Epithelial cell of proximal tubule (primary cell): ENCODE measurements around the gene HES3. TPM values are rescaled to one million over a fixed set of nuclear protein-coding genes. Genes with fewer than 3 reads are reported as not detected.

ENCODE experiments used
- DNase-seq: peaks from one replicate; pipeline ENCODE4 v3.0.0-alpha.2; 2011; ENCODE audit warnings: low read depth
- H3K4me3 ChIP-seq: 2 replicates; pipeline ENCODE4 v1.5.1; 2011; ENCODE audit warnings: low read depth, mild to moderate bottlenecking, low read length
- total RNA-seq: library from RNA; depleted of rRNA; stranded (reverse); fragments of >200 nt; gene quantifications from 2 replicates; pipeline ENCODE4 v1.2.3, GENCODE V29; 2015
- TF ChIP-seq, protein P1 (sequence below): conservative IDR thresholded peaks from 2 replicates; pipeline ENCODE4 v1.5.1; 2012; ENCODE audit warnings: low read depth, mild to moderate bottlenecking, low read length

The HES3 gene
- total RNA-seq, 1 donor from 2014 or later, result not detected

DNA sequence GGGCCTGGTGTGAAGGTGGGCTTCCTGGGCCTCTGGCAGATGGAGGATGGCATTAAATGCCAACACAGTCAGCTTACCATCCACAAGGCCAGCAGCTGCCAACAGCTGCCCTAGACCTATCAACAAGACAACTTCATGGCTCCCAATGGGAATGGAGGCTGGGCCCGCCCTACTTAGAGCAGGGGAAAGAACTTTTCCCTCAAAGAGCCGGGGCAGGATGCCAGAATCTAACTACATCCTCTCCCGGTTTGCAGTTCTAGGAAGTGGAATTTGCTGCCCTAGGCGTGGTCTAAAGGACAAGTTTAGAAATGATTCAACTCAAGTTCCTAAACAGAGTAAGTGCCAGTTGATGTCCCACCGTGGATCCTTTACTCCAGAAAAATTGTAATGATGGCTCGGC, 21.3 kb upstream of the HES3 start:
- H3K4me3 ChIP-seq, result no peak overlapping the region
- TF ChIP-seq, protein P1, sequence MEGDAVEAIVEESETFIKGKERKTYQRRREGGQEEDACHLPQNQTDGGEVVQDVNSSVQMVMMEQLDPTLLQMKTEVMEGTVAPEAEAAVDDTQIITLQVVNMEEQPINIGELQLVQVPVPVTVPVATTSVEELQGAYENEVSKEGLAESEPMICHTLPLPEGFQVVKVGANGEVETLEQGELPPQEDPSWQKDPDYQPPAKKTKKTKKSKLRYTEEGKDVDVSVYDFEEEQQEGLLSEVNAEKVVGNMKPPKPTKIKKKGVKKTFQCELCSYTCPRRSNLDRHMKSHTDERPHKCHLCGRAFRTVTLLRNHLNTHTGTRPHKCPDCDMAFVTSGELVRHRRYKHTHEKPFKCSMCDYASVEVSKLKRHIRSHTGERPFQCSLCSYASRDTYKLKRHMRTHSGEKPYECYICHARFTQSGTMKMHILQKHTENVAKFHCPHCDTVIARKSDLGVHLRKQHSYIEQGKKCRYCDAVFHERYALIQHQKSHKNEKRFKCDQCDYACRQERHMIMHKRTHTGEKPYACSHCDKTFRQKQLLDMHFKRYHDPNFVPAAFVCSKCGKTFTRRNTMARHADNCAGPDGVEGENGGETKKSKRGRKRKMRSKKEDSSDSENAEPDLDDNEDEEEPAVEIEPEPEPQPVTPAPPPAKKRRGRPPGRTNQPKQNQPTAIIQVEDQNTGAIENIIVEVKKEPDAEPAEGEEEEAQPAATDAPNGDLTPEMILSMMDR, result no peak
- no peak for DNase-seq

DNA sequence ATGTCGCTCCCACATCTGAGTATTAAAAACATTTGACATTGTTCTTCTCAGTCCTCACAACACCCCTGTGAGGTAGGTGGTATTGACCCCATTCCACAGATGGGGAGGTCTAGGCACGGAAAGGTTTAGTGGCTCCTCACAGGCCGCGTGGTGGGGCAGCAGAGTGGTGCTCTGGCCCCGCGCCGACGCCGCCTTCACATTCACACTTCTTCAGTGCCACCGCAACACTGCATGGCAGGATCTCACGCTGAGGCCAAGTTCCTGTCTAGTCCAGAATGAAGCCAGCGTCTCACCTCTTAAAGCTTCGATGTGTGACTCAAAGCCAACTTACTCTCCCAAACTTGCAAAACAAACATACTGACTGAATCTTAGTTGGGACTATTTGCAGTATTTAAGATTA, 20.4 kb upstream of the HES3 start:
- TF ChIP-seq, protein P1, result no peak
- DNase-seq, result no peak
- no peak overlapping the region for H3K4me3 ChIP-seq

DNA sequence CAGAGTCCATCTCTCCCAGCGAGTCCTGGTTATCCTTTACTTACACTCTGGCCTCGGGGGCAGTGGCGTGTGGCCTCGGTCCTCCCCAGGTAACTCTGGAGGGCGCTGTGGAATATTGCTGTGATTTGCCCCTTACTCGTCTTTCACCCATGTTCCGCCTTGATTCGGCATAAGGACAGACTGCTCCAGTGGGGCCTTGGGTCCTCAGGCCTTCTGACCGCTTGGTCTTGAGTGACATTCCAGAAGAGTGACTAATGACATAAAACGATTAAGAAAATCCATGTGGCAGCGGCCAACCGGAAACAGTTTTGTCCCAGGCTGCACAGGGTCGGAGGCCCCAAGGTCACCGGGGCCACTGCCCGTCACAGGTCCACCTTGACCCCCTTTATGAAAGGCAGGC, 19.3 kb upstream of the HES3 start:
- TF ChIP-seq, protein P1, result no peak

DNA sequence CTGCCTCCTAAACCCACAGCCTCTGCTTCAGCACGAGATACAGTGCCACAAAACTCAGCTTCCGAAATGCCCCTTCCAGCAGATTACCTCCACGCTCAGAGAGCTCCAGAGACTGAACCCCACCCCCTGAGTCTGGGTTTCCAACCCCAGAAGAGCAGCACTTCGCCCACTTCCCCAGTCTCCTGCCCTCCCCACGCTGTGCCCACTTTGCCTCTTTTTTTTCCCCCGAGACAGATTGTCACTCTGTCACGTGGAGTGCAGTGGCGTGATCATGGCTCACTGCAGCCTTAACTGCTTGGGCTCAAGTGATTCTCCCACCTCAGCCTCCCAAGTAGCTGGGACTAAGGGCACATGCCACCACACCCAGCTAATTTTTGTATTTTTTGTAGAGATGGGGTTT, 18.3 kb upstream of the HES3 start:
- DNase-seq, result no peak
- H3K4me3 ChIP-seq, result no peak overlapping the region
- TF ChIP-seq, protein P1, result no peak

More for the DNA sequence above, 19.3 kb upstream of the HES3 start:
- H3K4me3 ChIP-seq, result no peak overlapping the region
- no peak for DNase-seq

DNA sequence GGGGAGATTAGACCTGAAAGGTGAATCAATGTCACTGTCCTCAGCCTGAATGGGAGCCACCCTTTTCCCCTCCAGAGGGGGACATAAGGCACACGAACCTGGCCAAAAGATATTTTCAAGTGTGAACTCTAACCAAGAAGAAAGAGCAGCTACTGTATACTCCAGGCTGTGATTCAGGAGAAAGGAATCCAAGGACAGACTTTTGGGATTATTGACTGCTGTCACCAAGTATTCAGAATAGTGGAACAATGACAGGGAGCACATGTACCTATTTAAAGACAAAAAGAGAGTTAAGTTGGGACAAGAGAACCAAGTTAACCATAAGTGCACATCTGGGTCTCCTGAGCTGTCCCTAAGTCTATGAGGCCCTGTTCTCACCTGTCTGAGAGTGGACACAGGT, 10.6 kb upstream of the HES3 start:
- DNase-seq, result no peak
- TF ChIP-seq, protein P1, result no peak
- no peak overlapping the region for H3K4me3 ChIP-seq

DNA sequence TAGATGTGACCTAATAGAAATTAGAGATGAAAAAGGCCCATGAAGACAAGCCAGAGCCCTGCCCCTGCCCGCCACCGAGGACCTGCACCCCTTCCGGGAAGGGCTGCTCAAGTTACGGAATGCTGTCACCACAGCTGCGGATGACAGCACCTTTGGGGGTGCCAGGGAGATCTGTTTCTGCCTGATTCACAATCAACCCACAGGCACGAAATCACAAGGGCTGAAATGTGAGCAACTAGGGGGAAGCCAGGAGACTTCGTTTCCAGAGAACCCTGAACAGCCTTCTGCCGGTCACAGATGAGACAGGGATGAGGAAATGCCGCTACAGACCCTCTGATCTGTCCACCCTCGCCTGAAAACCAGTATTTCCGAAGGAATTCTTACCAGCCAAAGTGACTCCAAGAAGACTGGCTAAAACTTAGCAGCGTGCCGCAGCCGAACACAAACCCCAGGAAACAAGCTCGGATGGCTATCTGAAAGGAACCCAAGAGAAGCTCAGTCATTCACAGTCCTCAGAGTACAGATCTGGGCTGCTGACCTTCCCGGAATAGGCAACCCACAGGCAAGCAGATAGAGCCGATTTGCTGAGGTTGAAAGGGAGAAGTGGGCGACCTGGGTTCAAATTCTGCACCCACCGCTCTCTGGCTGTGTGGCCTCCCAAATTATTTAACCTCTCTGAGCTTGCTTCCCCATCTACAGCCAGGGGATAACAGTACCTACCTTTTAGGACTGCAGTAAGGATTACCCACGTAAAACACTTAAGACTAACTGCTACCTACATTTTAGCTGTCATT, 9.3 kb upstream of the HES3 start:
- H3K4me3 ChIP-seq, result peak overlapping the region; percentile 95
- TF ChIP-seq, protein P1, result no peak
- DNase-seq, result no peak

DNA sequence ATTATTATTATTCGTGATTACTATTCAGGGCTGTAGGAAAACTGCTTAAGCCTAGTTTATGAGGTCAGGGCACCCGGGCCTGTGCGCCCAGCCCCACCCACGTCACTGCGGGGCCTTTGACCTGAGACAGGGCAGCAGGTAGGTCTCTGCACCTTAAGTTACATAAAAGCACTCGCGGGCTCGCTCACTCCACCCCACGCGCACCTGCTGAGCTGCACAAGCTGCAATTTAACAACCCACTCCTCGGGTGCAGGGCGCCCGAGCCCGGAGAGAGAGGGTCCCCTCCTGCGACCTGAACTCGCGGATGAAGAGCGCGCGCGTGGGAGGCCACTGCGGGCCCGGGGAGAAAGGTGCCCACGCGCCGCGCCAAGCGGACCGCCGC, 8.7 kb upstream of the HES3 start:
- TF ChIP-seq, protein P1, result no peak
- H3K4me3 ChIP-seq, result peak overlapping the region; percentile 95
- no peak for DNase-seq
